GM12801 (cell line): Measurements from ENCODE around the gene SP100.

Experiments
- CTCF ChIP-seq: IDR thresholded peaks from one replicate; pipeline ENCODE4 v1.5.1; 2011; ENCODE audit warnings: control low read depth; ENCODE audit not compliant: insufficient read length; ENCODE audit errors: extremely low read depth

Gene SP100

GRCh38 chr2:230575642-230576324 lies 159.8 kb downstream of the SP100 start:
- TF ChIP-seq CTCF = no peak

GRCh38 chr2:230577114-230577513 lies 161.1 kb downstream of the SP100 start:
- TF ChIP-seq CTCF = no peak

GRCh38 chr2:230578106-230578505 lies 162.1 kb downstream of the SP100 start:
- no peak for TF ChIP-seq CTCF

- no peak for TF ChIP-seq CTCF
Measured at GRCh38 chr2:230582851-230583283, 166.9 kb downstream of the SP100 start.

GRCh38 chr2:230583581-230583980 lies 167.6 kb downstream of the SP100 start:
- no peak for TF ChIP-seq CTCF

GRCh38 chr2:230586328-230586982 lies 170.5 kb downstream of the SP100 start:
- TF ChIP-seq CTCF = no peak

- TF ChIP-seq CTCF = no peak
Measured at GRCh38 chr2:230589025-230589424, 173.0 kb downstream of the SP100 start.
